MCF 10A (cell line): ENCODE results near the gene SCAF8. TPM values are rescaled to one million over a fixed set of nuclear protein-coding genes. Genes with fewer than 3 reads are reported as not detected.

Experiments used
- BruUV-seq: library from RNA; stranded (reverse); fragments of 400-500 nt; replicated peaks from 2 replicates; lab custom pipeline; 2021; lab: Mats Ljungman, UMichigan
- CTCF ChIA-PET: fragments of 300-600 bp; sonication (Branson Sonifier 250); formaldehyde crosslinking; extraction: SDS; loops from one replicate; lab custom pipeline; 2021; ENCODE audit warnings: antibody characterized with exemption, inconsistent platforms; lab: Yijun Ruan, JAX
- POLR2A ChIA-PET: fragments of 300-600, 350-650 bp; sonication (Branson Sonifier 250); formaldehyde crosslinking; extraction: SDS; loops from one replicate; lab custom pipeline; 2020; ENCODE audit warnings: antibody characterized with exemption, inconsistent platforms; lab: Yijun Ruan, JAX
- DNase-seq: peaks from one replicate; pipeline ENCODE4 v3.0.0-alpha.2; 2018; ENCODE audit not compliant: unreplicated experiment
- H3K27ac Mint-ChIP-seq: one replicate; pipeline ENCODE4 v1.8.0; 2022; ENCODE audit warnings: mild to moderate bottlenecking, low read depth, mixed read lengths; ENCODE audit not compliant: unreplicated experiment
- H3K27me3 Mint-ChIP-seq: one replicate; pipeline ENCODE4 v1.8.0; 2022; ENCODE audit warnings: mixed read lengths; ENCODE audit not compliant: insufficient read depth, unreplicated experiment
- H3K36me3 Mint-ChIP-seq: one replicate; pipeline ENCODE4 v1.8.0; 2022; ENCODE audit warnings: mild to moderate bottlenecking, moderate library complexity, mixed read lengths; ENCODE audit not compliant: insufficient read depth, unreplicated experiment
- H3K4me1 Mint-ChIP-seq: one replicate; pipeline ENCODE4 v1.8.0; 2022; ENCODE audit warnings: mixed read lengths; ENCODE audit not compliant: insufficient read depth, unreplicated experiment
- H3K4me3 Mint-ChIP-seq: one replicate; pipeline ENCODE4 v1.8.0; 2022; ENCODE audit warnings: mild to moderate bottlenecking, moderate library complexity, mixed read lengths; ENCODE audit not compliant: unreplicated experiment
- H3K9me3 Mint-ChIP-seq: one replicate; pipeline ENCODE4 v1.8.0; 2022; ENCODE audit warnings: mixed read lengths; ENCODE audit not compliant: unreplicated experiment
- intact Hi-C: fragments of 100-400 bp; cut with micrococcal nuclease; formaldehyde crosslinking; loops from 2 replicates; pipeline ENCODE4 v1.14.1; 2022
- total RNA-seq: library from RNA; stranded (reverse); gene quantifications from 2 replicates; pipeline ENCODE4 v1.2.3, GENCODE V29; 2022
- TF ChIP-seq, protein P1 (sequence below): fragments of 200-600 bp; IDR thresholded peaks from one replicate; pipeline ENCODE4 v1.8.0; 2022; ENCODE audit warnings: antibody characterized with exemption, mild to moderate bottlenecking; ENCODE audit not compliant: unreplicated experiment

The SCAF8 gene
- total RNA-seq, 1 experiment from 2014 or later, result 49.2 TPM

DNA sequence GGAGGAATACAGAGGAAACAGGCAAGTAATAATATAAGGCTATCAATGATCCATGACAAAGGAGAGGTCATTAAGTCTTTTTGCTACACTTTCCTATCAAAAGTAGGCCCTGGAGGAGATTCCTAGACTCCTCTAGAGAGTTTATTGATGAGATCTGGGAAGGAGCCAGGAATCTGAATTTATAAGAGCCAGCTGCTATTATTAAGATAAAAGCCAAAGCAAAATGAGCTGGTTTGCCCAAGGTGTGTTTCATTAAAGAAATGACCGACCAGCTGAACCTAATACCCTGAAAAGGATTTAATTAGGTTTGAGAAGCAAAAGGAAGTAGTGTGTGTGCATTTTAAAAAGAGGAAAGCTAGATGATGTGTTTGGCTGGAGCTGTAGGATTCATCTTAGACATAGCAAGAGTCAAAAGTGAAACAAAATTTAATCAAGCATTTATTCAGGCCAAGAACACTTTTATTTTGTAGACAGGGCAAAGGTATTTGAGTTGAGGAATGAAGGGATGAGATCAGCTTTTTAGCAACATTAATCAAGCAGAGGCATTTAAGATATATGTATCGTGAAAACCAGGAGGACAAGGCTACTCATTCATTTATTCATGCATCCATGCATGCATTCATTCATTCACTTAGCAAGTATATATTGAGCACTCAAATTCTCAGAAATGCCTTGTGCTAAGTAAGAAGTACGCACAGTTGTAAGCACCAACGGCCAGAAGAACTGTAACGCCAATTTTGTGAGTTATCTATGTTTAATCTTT lies 43.5 kb upstream of the SCAF8 start:
- no peaks in the 10 kb centered on the region for H3K9me3 Mint-ChIP-seq
- no peak overlapping the region for H3K4me3 Mint-ChIP-seq
- no peak for DNase-seq
- no peaks in the 10 kb centered on the region for H3K36me3 Mint-ChIP-seq
- CTCF ChIA-PET, result interaction anchor here (1.7 kb wide), 1 partner anchor 14 kb away, joined by 6 read pairs; no protein-coding TSS in a partner anchor
- POLR2A ChIA-PET, result interaction anchor here (0.5 kb wide), 1 partner anchor 58 kb away, joined by 3 read pairs; no protein-coding TSS in a partner anchor
- H3K4me1 Mint-ChIP-seq, result no peaks in the 10 kb centered on the region
- TF ChIP-seq, protein P1, sequence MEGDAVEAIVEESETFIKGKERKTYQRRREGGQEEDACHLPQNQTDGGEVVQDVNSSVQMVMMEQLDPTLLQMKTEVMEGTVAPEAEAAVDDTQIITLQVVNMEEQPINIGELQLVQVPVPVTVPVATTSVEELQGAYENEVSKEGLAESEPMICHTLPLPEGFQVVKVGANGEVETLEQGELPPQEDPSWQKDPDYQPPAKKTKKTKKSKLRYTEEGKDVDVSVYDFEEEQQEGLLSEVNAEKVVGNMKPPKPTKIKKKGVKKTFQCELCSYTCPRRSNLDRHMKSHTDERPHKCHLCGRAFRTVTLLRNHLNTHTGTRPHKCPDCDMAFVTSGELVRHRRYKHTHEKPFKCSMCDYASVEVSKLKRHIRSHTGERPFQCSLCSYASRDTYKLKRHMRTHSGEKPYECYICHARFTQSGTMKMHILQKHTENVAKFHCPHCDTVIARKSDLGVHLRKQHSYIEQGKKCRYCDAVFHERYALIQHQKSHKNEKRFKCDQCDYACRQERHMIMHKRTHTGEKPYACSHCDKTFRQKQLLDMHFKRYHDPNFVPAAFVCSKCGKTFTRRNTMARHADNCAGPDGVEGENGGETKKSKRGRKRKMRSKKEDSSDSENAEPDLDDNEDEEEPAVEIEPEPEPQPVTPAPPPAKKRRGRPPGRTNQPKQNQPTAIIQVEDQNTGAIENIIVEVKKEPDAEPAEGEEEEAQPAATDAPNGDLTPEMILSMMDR, result no peak
- no peaks in the 10 kb centered on the region for H3K27me3 Mint-ChIP-seq
- BruUV-seq, result no TSS peak
- no peak overlapping the region for H3K27ac Mint-ChIP-seq
- intact Hi-C loops, result no loop called here

DNA sequence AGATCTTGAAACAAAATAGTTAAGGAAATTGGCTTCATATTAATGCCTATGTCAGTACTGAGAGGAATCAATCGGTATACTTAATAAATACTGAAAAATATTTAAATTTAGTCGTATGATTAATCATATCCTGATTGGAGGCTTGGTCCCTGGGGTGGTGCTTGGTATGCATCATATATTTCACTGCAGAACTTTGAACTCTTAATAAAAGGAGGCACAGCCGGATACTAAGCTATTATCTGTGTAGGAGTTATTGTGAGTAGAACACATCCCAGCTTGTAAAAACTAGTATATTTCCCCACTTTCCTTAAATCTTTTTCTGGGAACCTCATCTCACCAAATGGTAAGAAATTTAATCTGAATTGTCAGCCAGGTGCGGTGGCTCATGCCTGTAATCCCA lies 42.4 kb upstream of the SCAF8 start:
- CTCF ChIA-PET, result interaction anchor here (0.9 to 3.4 kb wide), 3 partner anchors 16 to 114 kb away, joined by 3 to 17 read pairs (median 5); no protein-coding TSS in a partner anchor
- H3K4me1 Mint-ChIP-seq, result no peaks in the 10 kb centered on the region
- TF ChIP-seq, protein P1, result no peak
- no peaks in the 10 kb centered on the region for H3K36me3 Mint-ChIP-seq
- POLR2A ChIA-PET, result interaction anchor here (1.0 kb wide), 1 partner anchor 9 kb away, joined by 4 read pairs; no protein-coding TSS in a partner anchor
- no peak overlapping the region for H3K27ac Mint-ChIP-seq
- H3K27me3 Mint-ChIP-seq, result no peaks in the 10 kb centered on the region
- H3K9me3 Mint-ChIP-seq, result no peaks in the 10 kb centered on the region
- no peak for DNase-seq
- BruUV-seq, result no TSS peak
- intact Hi-C loops, result no loop called here
- H3K4me3 Mint-ChIP-seq, result no peak overlapping the region

DNA sequence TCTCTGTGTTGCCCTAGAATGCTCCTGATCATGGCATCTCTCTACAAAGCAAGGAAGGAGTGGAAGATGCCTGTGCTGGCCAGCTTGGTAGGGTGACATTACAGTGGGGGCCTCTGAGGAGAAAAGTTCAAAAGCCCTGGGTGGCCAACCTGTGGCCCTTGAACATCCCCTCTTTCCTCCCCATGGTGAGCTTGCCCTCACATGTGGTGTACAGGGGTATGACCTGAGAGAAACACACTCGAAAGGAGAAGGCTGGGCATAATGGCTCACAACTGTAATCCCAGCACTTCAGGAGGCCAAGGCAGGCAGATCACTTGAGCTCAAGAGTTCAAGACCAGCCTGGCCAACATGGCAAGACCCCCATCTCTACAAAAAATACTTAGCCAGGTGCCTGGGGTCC lies 36.6 kb upstream of the SCAF8 start:
- TF ChIP-seq, protein P1, result no peak
- ChIA-PET POLR2A (no interaction called here), CTCF (interaction anchor here (0.6 to 0.8 kb wide), 2 partner anchors 21 to 1800 kb away, joined by 3 read pairs; no protein-coding TSS in a partner anchor)
- Mint-ChIP-seq H3K4me1 (no peaks in the 10 kb centered on the region), H3K9me3 (no peaks in the 10 kb centered on the region), H3K27me3 (peaks cover 9% of the 10 kb centered on the region), H3K27ac (peak overlapping the region; percentile 66), H3K4me3 (no peak overlapping the region), H3K36me3 (no peaks in the 10 kb centered on the region)
- no TSS peak for BruUV-seq
- no peak for DNase-seq
- intact Hi-C loops, result no loop called here

DNA sequence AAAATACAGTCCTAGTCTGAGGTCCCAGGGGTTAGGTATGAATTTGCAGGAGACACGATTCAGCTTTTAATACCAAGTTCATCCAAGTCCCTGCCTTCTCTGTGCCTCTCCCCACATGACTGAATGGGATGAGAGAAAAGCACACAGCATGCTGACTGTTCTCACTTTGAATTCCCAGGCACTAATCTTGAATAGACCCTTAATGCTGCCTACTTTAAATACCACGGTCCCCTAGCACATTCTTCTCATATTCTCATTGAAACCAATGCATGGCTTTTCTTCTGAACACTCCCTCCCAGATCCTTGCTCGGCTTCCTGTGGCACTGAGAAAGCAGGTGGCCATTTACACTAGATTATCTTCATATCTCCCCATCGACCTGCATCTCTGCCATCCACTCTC lies 30.1 kb upstream of the SCAF8 start:
- CTCF ChIA-PET, result interaction anchor here (0.6 kb wide), 1 partner anchor 15 kb away, joined by 5 read pairs; no protein-coding TSS in a partner anchor
- BruUV-seq, result no TSS peak

More for the DNA sequence above, 30.1 kb upstream of the SCAF8 start:
- Mint-ChIP-seq H3K4me1 (no peaks in the 10 kb centered on the region), H3K27me3 (peaks cover 32% of the 10 kb centered on the region), H3K4me3 (no peak overlapping the region), H3K27ac (no peak overlapping the region), H3K36me3 (no peaks in the 10 kb centered on the region), H3K9me3 (no peaks in the 10 kb centered on the region)
- no peak for DNase-seq
- TF ChIP-seq, protein P1, result no peak
- POLR2A ChIA-PET, result no interaction called here
- intact Hi-C loops, result no loop called here
